ENCODE results near the gene ST7.

DNA sequence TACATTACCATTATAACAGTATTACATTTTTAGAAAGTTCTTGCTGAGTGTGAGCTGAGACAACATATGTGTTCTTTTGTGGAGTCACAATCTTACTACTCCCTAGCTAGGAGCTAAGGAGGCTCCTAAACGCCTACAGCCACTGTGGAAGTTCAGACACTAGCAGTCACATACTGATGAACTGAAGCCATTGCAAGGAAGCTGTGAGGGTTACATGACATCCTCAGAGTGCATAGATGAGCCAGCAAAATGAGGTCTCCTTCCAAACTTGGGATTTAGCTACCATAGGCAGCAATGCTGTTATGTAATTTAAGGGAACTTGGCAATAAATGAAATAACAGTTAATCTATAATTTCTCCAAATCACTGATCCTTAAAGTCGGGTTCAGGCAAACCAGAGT, 10.8 kb upstream of the ST7 start:
- TF ChIP-seq, protein P1, sequence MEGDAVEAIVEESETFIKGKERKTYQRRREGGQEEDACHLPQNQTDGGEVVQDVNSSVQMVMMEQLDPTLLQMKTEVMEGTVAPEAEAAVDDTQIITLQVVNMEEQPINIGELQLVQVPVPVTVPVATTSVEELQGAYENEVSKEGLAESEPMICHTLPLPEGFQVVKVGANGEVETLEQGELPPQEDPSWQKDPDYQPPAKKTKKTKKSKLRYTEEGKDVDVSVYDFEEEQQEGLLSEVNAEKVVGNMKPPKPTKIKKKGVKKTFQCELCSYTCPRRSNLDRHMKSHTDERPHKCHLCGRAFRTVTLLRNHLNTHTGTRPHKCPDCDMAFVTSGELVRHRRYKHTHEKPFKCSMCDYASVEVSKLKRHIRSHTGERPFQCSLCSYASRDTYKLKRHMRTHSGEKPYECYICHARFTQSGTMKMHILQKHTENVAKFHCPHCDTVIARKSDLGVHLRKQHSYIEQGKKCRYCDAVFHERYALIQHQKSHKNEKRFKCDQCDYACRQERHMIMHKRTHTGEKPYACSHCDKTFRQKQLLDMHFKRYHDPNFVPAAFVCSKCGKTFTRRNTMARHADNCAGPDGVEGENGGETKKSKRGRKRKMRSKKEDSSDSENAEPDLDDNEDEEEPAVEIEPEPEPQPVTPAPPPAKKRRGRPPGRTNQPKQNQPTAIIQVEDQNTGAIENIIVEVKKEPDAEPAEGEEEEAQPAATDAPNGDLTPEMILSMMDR (IDR thresholded peaks at IDR 0.05), result no peak
- no peak for TF ChIP-seq POLR2A (IDR thresholded peaks at IDR 0.05)
- no peak for TF ChIP-seq POLR2AphosphoS5 (IDR thresholded peaks at IDR 0.05)
